ENCODE data around the gene PRSS53. TPM values are rescaled to one million over a fixed set of nuclear protein-coding genes. Genes with fewer than 3 reads are reported as not detected.
"Not testable (repeated sequence)": the region's sequence is repeated elsewhere in the genome, so short reads cannot be mapped to it uniquely, and the experiment has no call there.

Gene PRSS53
- polyA plus RNA-seq, 4 donors: 0.59 to 2.1 (median 1.1) TPM

- no peak for DNase-seq (ENCODE audit: low read depth in 4 of 4, low spot score in 3 of 4)
Measured at GRCh38 chr16:31118223-31119155, 29.7 kb upstream of the PRSS53 start.

DNA sequence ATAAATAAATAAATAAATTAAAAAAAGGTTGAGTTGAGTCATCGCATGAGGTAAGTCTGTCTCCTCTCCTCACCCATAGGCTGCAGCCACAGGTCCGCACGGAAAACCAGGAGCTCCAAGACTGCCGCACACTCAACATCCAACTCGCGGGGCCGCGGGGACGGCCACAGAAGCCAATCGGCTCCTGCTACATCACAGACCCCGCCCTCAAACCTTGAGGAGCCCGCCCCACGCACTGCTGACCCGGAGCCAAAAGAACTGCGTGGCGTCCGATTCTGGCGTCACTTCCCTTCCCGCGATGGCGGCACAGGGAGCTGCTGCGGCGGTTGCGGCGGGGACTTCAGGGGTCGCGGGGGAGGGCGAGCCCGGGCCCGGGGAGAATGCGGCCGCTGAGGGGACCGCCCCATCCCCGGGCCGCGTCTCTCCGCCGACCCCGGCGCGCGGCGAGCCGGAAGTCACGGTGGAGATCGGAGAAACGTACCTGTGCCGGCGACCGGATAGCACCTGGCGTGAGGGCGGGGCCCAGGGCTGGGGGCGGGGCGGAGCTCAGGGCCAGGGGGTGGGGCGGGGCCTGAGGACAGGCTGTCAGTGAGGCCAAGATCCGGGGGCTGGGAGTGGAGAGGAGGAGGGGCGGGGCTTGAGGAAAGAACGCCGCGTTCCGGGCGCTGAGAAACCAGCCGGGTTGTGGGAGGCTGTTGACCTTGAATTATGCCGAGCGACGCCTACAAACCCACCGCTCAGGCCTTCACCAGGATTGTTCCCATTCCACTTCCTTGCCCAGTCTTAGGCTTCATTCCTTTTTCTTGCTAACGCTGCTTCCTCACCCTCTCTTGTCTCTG, 28.9 kb upstream of the PRSS53 start, which contains the start of gene KAT8:
KAT8 (plus strand) TSS at position 281 of the 839 bp plus-strand sequence; CDS start at position 299, 18 bp downstream.
- peak; percentile 87 to 97 (median 94) for DNase-seq (ENCODE audit: low read depth in 4 of 4, low spot score in 3 of 4)

DNA sequence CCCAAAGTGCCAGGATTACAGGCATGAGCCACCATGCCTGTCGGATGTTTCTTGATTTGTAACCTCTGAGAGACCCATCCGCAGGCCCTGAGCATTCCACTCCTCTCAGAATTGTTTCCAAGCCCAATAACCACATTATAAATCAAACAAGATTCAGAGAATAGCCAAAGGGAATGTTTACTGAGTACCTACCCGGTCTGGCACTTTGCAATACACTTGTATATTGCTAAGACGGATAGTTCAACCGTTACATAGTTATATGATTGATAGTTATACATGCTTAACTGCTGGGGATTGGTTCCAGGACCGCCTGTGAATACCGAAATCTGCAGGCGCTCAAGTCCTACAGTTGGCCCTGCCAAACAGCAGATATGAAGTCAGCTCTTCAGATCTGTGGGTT, 25.7 kb upstream of the PRSS53 start:
- DNase-seq (ENCODE audit: low read depth in 4 of 4, low spot score in 3 of 4): no peak

DNA sequence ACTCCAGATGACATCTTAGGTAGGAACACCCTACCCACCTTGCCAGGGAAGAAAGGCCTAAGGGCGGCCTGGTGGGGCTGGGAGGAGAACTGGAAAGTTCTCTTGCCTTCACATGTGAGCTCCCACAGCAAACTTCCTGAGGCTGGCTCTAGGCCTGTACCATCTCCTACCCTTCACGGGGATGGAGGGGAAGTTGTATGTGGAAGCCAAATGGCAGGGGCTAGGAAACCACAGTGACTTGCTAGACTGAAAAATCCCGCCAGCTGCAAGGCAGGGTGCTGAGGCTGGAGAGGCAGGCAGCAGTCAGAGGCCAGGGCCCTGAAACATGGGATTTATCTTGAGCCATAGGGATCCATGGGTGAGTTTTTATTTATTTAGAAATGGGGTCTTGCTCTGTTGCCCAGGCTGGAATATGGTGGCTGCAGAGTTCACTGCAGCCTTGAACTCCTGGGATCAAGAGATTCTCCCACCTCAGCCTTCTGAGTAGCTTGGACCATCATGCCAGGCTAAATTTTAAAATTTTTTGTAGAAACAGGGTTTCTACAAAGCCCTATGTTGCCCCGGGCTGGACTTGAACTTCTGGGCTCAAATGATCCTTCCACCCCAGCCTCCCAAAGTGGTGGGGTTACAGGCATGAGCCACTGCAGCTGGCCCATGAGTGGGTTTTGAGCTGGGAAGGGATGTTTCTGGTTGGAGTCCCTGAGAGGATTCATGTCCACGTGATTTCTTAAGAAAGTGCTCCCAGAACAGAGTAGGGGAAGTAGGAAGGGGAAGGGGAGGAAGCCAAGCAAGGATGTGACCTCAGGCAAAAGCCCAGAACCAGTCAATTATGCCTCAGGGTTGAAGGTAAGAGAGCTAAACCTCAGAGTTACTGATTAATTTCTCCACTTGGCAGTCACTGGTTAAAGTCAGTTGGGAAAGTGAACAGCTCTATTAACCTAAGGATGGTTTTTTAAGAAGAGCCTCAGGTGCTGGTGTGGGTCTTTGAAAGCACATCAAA, 24.7 kb upstream of the PRSS53 start:
- DNase-seq (ENCODE audit: low read depth in 4 of 4, low spot score in 3 of 4): no peak

DNA sequence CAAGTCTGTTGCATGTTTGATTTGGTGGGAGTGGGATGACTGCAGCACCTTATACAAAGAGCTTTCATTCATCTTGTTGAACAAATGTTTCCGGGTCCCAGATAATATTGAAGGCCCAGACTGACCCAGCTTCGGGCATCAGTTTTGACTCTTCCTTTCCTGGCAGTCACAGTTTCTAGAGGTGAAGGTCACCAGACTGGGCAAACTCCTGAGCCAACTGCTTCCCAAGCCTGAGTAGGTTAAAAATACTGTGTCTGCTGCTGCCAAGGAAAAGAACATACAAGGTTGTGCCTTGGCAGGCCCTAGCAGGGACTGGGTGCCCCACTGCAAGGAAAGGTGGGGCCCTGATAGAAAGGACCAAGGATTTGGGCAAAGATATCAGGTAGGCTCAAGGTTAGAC, 24.0 kb upstream of the PRSS53 start:
- no peak for DNase-seq (ENCODE audit: low read depth in 4 of 4, low spot score in 3 of 4)

DNA sequence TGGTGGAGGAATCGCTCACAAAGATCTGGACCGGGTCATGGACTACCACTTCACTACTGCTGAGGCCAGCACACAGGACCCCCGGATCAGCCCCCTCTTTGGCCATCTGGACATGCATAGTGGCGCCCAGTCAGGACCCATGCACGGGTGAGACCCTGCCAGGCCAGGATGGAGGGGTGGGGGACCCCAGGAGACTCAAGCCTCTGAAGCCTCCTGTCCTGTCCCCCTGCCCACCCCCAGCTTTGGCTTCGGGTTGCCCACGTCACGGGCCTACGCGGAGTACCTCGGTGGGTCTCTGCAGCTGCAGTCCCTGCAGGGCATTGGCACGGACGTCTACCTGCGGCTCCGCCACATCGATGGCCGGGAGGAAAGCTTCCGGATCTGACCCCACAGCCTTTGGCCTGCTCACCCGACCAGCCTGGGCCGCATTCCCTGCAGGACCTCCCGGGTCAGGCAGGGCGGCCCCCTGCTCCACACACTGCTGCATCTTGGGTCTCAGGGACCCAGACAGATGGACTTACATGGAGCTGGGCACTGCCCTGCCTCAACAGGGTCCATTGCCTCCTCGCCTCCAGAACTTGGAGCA, 23.2 kb upstream of the PRSS53 start:
- no peak for DNase-seq (ENCODE audit: low read depth in 4 of 4, low spot score in 3 of 4)

- DNase-seq (ENCODE audit: low read depth in 4 of 4, low spot score in 3 of 4): no peak
Measured at GRCh38 chr16:31110106-31111034, 21.6 kb upstream of the PRSS53 start.

DNA sequence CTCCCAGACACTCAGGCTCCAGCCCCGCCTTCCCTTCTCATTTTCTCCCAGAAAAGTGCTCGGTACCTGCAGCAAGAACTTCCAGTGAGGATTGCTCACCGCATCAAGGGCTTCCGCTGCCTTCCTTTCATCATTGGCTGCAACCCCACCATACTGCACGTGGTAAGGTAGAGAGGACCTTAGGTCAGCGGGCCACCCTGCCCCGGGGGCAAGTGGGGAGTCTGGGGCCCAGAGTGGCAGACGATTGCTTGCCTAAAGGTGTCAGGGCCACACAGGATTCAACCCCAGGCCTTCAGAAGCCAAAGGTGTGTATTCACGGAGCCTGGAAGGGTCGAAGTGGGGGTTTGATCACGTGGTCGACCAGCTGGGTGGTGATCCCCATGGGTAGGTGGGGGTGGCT, 20.9 kb upstream of the PRSS53 start:
- no peak for DNase-seq (ENCODE audit: low read depth in 4 of 4, low spot score in 3 of 4)

DNA sequence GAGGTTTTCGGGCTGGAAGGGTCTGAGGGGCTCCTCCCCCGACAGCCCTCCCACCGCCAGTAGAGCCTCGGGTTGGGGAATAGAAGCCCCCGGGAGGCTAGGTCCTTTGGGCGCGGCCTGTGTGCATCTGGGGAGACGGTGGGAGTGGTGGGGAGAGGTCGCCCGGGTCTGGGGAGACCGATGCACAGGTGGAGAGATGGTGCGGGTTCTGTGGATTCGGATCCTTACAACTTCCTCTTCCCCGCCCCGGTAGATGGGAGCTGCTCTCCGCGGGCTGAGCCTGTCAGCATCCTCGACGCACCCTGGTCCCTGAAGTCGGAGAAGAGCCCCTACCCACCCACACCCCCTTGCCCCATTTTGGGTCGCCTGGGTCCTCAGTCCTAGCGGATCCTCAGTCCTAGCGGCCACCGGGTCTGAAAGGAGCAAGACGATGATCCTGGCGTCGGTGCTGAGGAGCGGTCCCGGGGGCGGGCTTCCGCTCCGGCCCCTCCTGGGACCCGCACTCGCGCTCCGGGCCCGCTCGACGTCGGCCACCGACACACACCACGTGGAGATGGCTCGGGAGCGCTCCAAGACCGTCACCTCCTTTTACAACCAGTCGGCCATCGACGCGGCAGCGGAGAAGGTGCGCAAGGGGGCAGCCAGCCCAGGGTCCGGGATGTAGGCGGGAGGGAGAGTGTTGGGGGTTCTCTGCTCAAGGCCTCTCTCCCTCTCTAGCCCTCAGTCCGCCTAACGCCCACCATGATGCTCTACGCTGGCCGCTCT, 20.2 kb upstream of the PRSS53 start:
- no peak for DNase-seq (ENCODE audit: low read depth in 4 of 4, low spot score in 3 of 4)

DNA sequence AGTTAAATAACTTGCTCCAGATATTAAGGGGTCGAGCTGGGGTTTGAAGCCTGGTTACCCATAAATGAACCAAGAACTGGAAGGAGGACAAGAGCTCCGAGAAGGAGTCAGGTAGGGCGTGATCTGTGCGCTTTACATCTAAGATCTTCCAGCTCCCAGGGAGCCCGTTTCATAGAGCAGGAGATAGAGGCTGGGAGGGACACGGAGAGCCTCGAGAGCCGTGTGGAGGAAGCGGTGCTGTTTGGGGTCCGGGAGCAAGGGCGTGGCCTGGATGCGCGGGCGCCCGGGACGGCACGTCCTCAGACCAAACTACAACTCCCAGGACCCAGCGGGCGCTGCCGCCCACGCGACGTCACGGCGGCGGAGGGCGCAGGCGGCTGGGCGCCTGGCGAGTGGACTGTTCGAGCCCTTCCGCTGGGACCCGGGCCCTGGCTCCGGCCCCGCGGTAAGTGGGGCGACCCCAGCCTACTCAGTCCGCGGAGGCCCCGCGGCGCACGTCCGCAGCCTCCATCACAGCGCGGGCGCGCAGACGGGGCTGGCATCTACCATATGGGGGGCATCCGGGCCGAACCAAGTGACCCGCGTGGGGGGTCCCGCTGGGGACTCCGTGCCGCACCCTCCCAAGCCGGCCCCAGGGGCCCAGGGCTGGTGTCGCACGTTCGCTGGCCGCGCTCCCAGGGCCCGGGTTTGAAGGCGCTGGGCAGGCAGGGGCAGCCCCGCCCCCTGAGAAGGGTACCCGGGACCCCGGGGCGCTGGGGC, 19.5 kb upstream of the PRSS53 start, which contains the start of gene BCKDK:
BCKDK (plus strand) TSS at position 352 of the 759 bp plus-strand sequence. CDS start 838 bp downstream, outside the sequence.
- DNase-seq (ENCODE audit: low read depth in 4 of 4, low spot score in 3 of 4): no peak

- DNase-seq (ENCODE audit: low read depth in 4 of 4, low spot score in 3 of 4): no peak
Measured at GRCh38 chr16:31107465-31107867, 18.7 kb upstream of the PRSS53 start.

DNA sequence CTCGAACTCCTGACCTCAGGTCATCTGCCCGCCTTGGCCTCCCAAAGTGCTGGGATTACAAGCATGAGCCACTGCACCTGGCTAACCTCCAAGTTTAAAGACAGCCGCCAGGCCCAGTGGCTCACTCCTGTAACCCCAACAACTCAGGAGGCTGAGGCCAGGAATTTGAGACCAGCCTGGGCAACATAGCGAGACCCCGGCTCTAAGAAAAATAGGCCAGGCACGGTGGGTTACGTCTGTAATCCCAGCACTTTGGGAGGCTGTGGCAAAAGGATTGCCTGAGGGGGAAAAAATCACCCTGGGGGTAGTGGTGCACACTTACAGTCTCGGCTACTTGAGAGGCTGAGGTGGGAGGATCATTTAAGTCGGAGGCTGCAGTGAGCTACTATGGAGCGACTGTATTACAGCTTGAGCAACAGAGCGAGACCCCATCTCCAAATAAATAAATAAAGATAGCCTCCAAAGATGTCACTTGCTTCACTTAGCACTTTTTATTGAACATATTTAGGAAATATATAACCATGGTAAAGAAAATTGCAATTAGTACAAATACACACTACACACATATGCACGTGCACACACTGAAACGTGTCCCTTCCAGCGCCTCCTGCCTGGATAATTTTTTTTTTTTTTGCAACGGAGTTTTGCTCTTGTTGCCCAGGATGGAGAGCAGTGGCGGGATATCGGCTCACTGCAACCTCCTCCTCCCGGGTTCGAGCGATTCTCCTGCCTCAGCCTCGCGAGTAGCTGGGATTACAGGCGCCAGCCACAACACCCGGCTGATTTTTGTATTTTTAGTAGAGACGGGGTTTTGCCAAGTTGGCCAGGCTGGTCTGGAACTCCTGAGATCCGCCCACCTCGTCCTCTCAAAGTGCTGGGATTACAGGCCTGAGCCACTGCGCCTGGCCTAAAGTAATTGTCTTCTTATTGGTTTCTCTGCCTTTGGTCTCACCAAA, 18.0 kb upstream of the PRSS53 start:
- DNase-seq (ENCODE audit: low read depth in 4 of 4, low spot score in 3 of 4): no peak

GRCh38 chr16:31105677-31106213, 17.0 kb upstream of the PRSS53 start:
- DNase-seq (ENCODE audit: low read depth in 4 of 4, low spot score in 3 of 4): no peak

DNA sequence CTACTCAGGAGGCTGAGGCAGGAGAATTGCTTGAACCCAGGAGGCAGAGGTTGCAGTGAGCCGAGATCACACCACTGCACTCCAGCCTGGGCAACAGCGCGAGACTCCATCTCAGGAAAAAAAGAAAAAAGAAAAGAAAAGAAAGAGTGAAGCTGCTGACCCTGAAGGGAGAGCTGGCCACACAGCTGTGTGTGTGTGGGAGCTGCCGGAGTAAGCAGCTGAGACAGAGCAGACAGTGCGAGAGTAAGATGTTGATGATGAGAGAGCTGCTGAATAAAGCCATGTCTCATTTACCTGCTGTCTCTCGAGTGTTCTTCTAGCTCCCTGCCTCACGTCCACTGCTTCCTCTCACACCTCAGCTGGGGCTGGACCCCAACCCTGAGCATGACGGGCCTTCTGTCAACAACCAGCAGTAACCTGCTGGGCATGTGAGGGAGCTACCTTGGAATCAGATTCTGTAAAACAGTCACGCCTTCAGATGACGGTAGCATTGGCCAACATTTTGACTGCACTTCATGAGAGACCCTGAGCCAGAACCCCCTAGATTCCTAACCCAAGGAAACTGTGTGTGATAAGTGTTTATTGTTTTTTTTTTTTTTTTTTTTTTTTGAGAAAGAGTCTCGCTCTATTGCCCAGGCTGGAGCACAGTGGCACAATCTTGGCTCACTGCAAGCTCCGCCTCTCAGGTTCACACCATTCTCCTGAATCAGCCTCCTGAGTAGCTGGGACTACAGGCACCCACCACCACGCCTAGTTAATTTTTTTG, 12.3 kb upstream of the PRSS53 start:
- not testable (repeated sequence) for DNase-seq (ENCODE audit: low read depth in 4 of 4, low spot score in 3 of 4)

Measured in left renal pelvis (tissue), 4 donors.